Activated T-cell treated with anti-CD3 and anti-CD28 coated beads for 48 hours (primary cell): Measurements from ENCODE around the gene TICAM1.
"Not testable (repeated sequence)": the region's sequence is repeated elsewhere in the genome, so short reads cannot be mapped to it uniquely, and the experiment has no call there.

Experiments
- DNase-seq: peaks from one replicate; pipeline ENCODE4 v3.0.0-alpha.2; 2020; ENCODE audit warnings: low read depth

TICAM1 gene

DNA sequence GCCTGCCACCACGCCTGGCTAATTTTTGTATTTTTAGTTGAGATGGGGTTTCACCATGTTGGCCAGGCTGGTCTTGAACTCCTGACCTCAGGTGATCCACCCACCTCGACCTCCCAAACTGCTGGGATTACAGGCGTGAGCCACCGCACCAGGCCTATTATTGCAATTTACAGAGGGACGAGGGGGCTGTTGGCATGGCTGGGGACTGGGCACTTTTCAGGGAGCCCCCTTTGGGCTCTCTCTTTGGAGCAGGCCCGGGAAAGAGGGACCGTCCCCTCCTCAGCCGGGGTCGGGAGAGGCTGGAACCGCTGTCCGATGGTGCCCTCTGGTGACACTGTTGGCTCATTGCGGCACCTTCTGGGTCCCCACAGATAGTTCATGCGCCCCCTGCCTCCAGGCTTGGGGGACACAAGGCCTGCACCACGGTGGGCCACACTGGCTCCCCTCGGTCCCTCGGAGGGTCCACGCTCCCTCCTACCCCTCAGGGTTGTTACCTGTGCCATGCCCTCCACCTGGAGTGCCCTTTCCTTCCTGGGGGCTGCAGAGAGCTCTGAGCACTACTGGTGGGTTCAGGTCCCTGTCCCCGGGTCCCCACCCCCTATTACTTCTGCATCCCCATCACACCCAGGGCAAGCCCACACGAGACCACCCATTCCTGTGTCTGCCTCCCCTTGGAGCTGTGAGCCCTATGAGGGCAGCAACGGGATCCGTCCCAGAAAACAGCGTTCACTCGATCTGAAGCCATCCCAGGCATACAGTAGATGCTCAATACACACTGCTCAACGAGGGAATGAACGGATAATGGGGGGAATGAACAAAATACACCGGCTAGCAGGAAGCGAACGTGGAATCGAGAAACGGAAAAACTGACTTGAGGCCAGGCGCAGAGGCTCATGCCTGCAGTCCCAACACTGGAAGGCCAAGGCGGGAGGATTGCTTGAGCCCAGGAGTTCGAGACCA lies 27.5 kb downstream of the TICAM1 start:
- DNase-seq: peak; percentile 56

DNA sequence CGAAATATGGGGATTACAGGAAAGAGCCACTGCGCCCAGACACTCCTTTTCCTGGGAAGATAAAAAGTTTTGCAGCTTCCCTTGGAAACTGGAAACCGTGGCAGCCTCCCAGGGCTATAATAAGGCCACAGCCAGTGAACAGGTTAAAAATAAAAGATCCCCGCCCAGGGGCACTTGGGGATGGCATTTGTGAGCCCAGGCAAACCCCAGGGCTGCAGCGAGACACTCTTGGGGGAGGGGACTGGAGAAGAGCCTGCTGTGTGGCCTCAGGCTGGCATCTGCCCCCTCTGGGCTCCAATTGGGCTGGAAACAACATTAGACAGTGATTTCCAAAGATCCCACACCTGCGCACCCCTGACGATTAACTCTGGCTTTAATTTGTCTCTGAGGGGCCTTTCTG lies 28.8 kb downstream of the TICAM1 start:
- DNase-seq: no peak

GRCh38 chr19:4801085-4801619 lies 30.4 kb downstream of the TICAM1 start:
- DNase-seq: no peak

DNA sequence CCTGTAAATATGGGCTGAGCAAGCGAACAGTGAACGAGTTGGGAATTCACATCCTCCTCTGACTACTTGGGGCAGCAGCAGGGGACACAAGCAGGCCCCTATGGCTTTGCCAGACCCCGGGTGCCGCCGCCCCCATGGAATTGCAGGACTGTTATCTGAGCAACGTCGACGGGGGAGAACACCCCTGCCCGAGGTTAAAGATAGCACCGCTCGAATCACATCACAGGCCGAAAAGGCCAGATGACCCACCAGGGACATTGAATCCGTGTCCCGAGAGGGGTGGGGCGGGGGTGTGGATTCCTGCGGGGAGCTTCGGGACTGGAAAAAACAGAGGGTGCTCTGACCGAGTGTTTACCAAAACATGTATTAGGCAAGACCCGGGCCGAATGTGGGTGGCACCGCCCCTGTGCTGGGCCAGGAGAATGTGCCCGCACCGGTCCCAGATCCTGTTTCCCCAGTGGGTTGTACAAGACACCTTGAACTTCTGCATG lies 30.9 kb downstream of the TICAM1 start:
- DNase-seq: no peak

DNA sequence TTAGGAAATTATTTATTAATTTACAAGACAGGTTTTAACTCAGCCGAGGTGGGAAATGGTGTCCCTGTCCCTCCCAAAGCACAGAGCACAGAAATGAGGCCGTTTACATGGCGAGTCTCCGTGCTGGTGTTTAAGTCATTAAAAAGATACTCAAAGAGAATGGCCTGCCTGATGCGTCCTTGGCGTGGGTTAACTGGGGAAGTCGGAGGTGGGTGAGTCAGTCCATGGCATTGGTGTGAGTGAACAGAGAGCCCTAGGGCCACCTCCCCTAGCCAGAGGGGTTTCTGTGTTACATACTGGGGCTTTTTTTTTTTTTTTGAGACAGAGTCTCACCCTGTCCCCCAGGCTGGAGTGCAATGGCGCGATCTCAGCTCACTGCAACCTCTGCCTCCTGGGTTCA lies 36.1 kb downstream of the TICAM1 start:
- DNase-seq: no peak

DNA sequence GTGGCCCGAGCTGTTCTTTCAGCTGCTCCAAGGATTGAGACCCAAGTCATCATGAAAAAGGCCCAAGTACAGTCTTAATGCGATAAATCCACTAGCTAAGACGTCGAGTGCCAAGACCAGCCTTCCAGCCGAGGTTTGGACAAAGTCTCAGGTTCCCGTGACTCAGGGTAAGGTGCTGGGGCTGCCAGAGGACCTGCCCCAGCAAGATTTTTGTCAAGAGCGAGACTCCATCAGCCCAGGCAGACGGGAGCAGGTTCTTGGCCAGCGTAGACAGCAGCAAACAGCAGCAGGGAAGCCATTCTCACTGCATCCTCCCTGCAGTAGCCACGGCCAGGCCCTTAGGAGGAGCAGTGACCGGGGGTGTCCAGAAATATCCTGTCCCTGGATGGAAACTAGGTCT lies 36.5 kb downstream of the TICAM1 start:
- DNase-seq: no peak

DNA sequence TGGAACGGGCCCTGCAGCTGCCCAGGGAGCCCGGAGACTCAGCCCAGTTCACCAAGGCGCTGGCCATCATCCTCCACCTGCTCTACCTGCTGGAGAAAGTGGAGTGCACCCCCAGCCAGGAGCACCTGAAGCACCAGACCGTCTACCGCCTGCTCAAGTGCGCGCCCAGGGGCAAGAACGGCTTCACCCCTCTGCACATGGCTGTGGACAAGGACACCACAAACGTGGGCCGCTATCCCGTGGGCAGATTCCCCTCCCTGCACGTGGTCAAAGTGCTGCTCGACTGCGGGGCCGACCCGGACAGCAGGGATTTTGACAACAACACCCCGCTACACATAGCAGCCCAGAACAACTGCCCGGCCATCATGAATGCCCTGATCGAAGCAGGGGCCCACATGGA lies 38.2 kb downstream of the TICAM1 start:
- not testable (repeated sequence) for DNase-seq

DNA sequence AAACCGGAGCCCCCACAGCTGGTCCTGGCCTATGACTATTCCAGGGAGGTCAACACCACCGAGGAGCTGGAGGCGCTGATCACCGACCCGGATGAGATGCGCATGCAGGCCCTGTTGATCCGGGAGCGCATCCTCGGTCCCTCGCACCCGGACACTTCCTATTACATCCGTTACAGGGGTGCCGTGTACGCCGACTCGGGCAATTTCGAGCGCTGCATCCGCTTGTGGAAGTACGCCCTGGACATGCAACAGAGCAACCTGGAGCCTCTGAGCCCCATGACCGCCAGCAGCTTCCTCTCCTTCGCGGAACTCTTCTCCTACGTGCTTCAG lies 38.7 kb downstream of the TICAM1 start:
- DNase-seq: not testable (repeated sequence)

DNA sequence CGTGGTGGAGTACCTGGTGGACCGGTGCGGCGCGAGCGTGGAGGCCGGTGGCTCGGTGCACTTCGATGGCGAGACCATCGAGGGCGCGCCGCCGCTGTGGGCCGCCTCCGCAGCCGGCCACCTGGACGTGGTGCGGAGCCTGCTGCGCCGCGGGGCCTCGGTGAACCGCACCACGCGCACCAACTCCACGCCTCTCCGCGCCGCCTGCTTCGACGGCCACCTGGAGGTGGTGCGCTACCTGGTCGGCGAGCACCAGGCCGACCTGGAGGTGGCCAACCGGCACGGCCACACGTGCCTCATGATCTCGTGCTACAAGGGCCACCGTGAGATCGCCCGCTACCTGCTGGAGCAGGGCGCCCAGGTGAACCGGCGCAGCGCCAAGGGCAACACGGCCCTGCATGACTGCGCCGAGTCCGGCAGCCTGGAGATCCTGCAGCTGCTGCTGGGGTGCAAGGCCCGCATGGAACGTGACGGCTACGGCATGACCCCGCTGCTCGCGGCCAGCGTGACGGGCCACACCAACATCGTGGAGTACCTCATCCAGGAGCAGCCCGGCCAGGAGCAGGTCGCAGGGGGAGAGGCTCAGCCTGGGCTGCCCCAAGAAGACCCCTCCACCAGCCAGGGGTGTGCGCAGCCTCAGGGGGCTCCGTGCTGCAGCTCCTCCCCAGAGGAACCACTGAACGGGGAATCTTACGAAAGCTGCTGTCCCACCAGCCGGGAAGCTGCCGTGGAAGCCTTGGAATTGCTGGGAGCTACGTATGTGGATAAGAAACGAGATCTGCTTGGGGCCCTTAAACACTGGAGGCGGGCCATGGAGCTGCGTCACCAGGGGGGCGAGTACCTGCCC lies 39.3 kb downstream of the TICAM1 start:
- DNase-seq: peak; percentile 27

- DNase-seq: peak; percentile 96
Measured at GRCh38 chr19:4791183-4792018, 40.1 kb downstream of the TICAM1 start, which contains the start of gene FEM1A. TSS of gene FEM1A (plus strand) at chr19:4791734. CDS start at chr19:4791855, 121 bp downstream.

DNA sequence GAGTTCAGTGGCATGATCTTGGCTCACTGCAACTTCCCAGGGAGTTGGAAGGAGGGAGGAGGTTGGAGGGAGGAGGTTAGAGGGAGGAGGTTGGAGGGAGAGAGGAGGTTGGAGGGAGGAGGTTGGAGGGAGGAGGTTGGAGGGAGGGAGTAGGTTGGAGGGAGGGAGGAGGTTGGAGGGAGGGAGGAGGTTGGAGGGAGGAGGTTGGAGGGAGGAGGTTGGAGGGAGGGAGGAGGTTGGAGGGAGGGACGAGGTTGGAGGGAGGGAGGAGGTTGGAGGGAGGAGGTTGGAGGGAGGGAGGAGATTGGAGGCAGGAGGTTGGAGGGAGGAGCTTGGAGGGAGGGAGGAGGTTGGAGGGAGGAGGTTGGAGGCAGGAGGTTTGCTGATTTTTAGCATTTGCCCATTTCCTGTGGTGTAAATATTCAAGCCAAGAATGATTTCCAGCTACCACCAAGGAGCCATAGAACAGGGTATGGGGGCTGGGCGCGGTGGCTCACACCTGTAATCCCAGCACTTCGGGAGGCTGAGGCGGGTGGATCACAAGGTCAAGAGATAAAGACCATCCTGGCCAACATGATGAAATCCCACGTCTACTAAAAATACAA lies 45.0 kb downstream of the TICAM1 start:
- DNase-seq: not testable (repeated sequence)

DNA sequence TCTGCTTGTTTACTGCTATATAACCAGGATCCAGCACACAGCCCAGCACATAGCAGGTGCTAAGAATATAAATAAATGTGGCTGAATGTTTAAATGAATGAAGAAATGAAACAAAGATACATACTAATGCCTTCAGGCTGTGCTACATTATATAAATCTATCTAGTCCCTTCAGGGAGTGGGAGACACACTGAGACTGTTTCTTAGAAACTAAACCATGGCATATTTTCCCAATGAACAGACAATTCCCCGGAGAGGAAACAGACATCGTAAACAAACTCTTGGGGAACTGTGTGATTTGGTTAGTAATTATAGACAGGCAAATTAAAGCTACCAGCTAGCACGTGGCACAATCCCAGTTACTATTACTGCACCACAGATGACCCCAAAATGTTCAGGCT lies 49.7 kb downstream of the TICAM1 start:
- DNase-seq: no peak

DNA sequence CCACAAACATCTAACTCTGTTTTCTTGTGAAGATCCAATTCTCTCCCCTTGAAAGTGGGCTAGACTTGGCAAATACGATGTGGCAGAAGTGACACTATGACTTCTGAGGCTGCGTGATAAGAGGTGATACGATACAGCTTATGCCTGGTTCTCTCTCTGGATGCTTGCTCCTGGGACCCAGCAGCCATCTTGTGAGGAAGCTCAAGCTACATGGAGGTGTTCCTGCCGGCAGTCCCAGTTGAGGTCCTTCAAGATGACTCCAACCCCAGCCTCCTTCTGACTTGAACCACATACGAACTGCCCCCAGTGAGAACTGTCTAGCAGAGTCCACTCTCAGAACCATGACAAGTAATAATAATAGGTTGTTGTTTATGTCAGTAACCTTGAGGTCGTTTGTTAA lies 50.7 kb downstream of the TICAM1 start:
- no peak for DNase-seq

GRCh38 chr19:4778124-4778523 lies 53.4 kb downstream of the TICAM1 start:
- not testable (repeated sequence) for DNase-seq

- no peak for DNase-seq
Measured at GRCh38 chr19:4776436-4777211, 54.9 kb downstream of the TICAM1 start.

DNA sequence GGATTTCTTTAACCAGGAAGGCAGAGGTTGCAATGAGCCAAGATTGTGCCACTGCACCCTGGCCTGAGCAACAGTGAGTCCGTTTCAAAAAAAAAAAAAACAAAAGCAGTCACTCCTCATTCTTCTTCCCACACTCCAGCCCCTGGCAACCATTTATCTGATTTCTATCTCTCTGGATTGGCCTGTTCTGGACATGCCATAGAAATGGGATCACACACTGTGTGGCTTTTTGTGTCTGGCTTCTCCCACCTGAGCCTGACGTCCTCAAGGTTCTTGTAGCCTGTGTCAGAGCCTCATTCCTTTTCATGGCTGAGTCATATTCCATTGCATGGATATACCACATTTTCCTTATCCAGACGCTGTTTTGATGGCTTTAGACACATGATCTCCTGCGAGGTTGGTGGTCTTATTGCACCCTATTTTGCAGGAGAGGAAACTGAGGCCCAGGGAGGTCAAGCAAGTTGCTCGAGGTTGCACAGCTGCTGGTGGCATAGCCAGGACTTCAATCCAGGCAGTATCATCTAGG lies 55.8 kb downstream of the TICAM1 start:
- DNase-seq: no peak

DNA sequence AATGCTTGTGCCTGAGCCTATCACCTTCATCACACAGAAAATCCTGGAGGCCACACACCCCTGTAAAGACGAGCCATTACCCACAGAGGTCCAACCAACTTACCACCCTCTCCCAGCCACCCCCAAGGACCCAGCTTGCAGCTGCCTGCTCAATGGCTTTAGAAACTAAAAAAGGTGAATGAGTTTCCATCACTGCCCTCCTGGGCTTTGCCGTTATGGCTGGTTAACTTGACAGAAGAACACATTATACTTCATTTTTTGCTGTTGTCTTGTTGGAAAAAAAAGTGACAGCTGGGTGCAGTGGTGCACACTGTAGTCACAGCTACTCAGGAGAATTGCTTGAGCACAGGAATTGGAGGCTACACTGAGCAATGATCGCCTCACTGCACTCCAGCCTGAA lies 57.4 kb downstream of the TICAM1 start:
- DNase-seq: no peak

- no peak for DNase-seq
Measured at GRCh38 chr19:4773047-4773640, 58.4 kb downstream of the TICAM1 start.

- DNase-seq: no peak
Measured at GRCh38 chr19:4772566-4772965, 58.9 kb downstream of the TICAM1 start.
